GM21390 (cell line): ENCODE data around the gene WARS2.

Source experiments
- ATAC-seq: cut with Tn5 transposase; IDR thresholded peaks from one replicate; pipeline ENCODE4 v1.9.1; 2021; ENCODE audit not compliant: unreplicated experiment

The WARS2 gene

GRCh38 chr1:119001181-119002027 lies 139.0 kb downstream of the WARS2 start:
- ATAC-seq, result no peak

- ATAC-seq, result no peak
These were observed 139.9 kb downstream of the WARS2 start for GRCh38 chr1:119000371-119001180.

- no peak for ATAC-seq
These were observed 140.9 kb downstream of the WARS2 start for GRCh38 chr1:118999348-119000071.

GRCh38 chr1:118998171-118998570 lies 142.3 kb downstream of the WARS2 start:
- no peak for ATAC-seq

- no peak for ATAC-seq
These were observed 143.2 kb downstream of the WARS2 start for GRCh38 chr1:118997225-118997624.

- ATAC-seq, result no peak
These were observed 145.0 kb downstream of the WARS2 start for GRCh38 chr1:118995312-118996016.

- ATAC-seq, result no peak
These were observed 146.8 kb downstream of the WARS2 start for GRCh38 chr1:118993700-118994026.

GRCh38 chr1:118992868-118993699 lies 147.4 kb downstream of the WARS2 start:
- no peak for ATAC-seq

GRCh38 chr1:118992237-118992825 lies 148.1 kb downstream of the WARS2 start:
- no peak for ATAC-seq

GRCh38 chr1:118991448-118991847 lies 149.0 kb downstream of the WARS2 start:
- no peak for ATAC-seq

GRCh38 chr1:118990513-118991152 lies 149.8 kb downstream of the WARS2 start:
- ATAC-seq, result no peak

- no peak for ATAC-seq
These were observed 150.5 kb downstream of the WARS2 start for GRCh38 chr1:118989878-118990378.

- ATAC-seq, result no peak
These were observed 151.2 kb downstream of the WARS2 start for GRCh38 chr1:118989006-118989815.

- ATAC-seq, result no peak
These were observed 152.1 kb downstream of the WARS2 start, which contains the start of gene TBX15 for GRCh38 chr1:118988186-118989005. TSS of gene TBX15 (minus strand) at chr1:118988343. CDS start at chr1:118987795, 548 bp downstream.

- no peak for ATAC-seq
These were observed 152.8 kb downstream of the WARS2 start for GRCh38 chr1:118987468-118988185.
